WERI-Rb-1 (cell line): ENCODE data around the gene WNT4.

Source experiments
- DNase-seq: peaks from one replicate; pipeline ENCODE4 v3.0.0-alpha.2; 2020
- H3K27ac ChIP-seq: fragments of 250-450 bp; sonication (Bioruptor Pico); 2 replicates; pipeline ENCODE4 v1.5.1; 2020; ENCODE audit warnings: mild to moderate bottlenecking, moderate library complexity
- H3K27me3 ChIP-seq: fragments of 250-450 bp; sonication (Bioruptor Pico); 2 replicates; pipeline ENCODE4 v1.5.1; 2021; ENCODE audit warnings: mild to moderate bottlenecking, low read depth, moderate library complexity; ENCODE audit not compliant: insufficient read depth, severe bottlenecking
- H3K36me3 ChIP-seq: fragments of 250-450 bp; sonication (Bioruptor Pico); 2 replicates; pipeline ENCODE4 v1.5.1; 2020; ENCODE audit warnings: mild to moderate bottlenecking, moderate library complexity
- H3K4me3 ChIP-seq: 2 replicates; pipeline ENCODE4 v1.5.1; 2011; ENCODE audit warnings: low read depth, mild to moderate bottlenecking, control low read depth, low read length
- H3K9me3 ChIP-seq: fragments of 250-450 bp; sonication (Bioruptor Pico); 2 replicates; pipeline ENCODE4 v1.5.1; 2021; ENCODE audit warnings: mild to moderate bottlenecking, moderate library complexity; ENCODE audit not compliant: severe bottlenecking
- TF ChIP-seq, protein P1 (sequence below): IDR thresholded peaks from 2 replicates; pipeline ENCODE4 v1.5.1; 2011; ENCODE audit warnings: low read depth, mild to moderate bottlenecking, control low read depth, inconsistent platforms, low read length

The WNT4 gene

DNA sequence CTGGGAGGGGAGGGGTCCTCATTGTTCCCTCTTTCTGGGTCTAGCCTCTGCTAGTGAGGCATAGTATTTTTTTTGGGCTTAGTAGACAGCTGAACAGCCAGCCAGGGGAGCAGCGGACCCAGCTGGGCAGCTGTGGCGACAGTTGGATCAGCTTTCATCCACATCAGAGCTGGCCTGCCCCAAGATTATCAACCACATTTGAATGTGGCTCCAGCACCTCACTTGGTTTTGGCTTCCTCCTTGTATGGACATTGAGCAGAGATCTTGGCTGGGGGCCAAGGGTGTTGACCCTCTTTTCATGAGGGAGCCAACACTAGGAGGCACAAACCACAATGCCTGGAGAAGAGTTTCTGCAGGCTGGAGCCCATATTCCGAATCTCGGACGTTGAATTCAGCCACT lies 25.0 kb downstream of the WNT4 start:
- no peak for DNase-seq
- no peak overlapping the region for H3K4me3 ChIP-seq
- H3K27me3 ChIP-seq = no peaks in the 10 kb centered on the region
- H3K36me3 ChIP-seq = peaks cover 4% of the 10 kb centered on the region
- TF ChIP-seq, protein P1, sequence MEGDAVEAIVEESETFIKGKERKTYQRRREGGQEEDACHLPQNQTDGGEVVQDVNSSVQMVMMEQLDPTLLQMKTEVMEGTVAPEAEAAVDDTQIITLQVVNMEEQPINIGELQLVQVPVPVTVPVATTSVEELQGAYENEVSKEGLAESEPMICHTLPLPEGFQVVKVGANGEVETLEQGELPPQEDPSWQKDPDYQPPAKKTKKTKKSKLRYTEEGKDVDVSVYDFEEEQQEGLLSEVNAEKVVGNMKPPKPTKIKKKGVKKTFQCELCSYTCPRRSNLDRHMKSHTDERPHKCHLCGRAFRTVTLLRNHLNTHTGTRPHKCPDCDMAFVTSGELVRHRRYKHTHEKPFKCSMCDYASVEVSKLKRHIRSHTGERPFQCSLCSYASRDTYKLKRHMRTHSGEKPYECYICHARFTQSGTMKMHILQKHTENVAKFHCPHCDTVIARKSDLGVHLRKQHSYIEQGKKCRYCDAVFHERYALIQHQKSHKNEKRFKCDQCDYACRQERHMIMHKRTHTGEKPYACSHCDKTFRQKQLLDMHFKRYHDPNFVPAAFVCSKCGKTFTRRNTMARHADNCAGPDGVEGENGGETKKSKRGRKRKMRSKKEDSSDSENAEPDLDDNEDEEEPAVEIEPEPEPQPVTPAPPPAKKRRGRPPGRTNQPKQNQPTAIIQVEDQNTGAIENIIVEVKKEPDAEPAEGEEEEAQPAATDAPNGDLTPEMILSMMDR = no peak
- H3K27ac ChIP-seq = no peak overlapping the region
- no peaks in the 10 kb centered on the region for H3K9me3 ChIP-seq

DNA sequence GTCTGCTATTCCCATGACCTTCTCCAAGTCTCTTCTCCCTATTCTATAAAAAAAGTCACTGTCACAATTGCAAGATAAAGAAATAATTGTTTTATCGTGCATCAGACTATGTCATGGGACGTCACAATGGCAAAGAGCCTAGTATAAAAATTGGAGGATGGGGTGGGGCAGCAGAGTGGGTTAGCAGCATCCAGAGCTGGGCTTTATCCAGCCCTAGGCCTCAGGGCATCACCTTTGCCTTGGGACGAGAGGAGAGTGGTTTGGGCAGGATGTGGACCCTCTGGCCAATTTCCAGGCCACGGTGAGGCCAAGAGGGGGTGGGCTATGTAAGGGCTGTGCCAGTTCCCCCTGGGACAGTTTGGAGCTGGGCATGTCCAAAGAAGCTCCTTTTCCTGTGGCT lies 25.7 kb downstream of the WNT4 start:
- no peaks in the 10 kb centered on the region for H3K27me3 ChIP-seq
- H3K4me3 ChIP-seq = no peak overlapping the region
- no peak for DNase-seq
- TF ChIP-seq, protein P1 = no peak
- H3K27ac ChIP-seq = no peak overlapping the region; the same call in 1 of the 2 replicates
- H3K9me3 ChIP-seq = no peaks in the 10 kb centered on the region
- peaks cover 6% of the 10 kb centered on the region for H3K36me3 ChIP-seq

DNA sequence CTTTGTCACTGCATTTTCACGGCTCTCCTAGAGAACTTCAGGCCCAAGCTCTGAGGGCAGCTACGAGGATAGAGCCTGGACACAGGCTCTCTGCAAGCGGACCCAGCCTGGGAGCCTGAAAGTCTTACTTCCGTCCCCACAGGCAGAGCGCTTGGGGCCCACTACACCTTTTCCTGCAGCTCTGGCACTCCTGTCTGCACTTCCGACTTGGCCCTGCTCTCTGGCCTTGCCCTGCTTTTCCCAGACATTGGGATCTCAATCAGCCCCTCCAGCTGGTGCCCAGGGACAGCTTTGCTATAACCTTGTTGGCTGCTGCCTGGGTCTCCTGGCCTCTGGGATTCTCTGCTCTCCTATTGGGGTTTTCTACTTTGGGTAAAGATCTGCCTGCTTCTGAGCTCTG lies 27.6 kb downstream of the WNT4 start:
- TF ChIP-seq, protein P1 = no peak
- H3K9me3 ChIP-seq = no peaks in the 10 kb centered on the region
- no peak for DNase-seq
- no peaks in the 10 kb centered on the region for H3K27me3 ChIP-seq
- no peak overlapping the region for H3K4me3 ChIP-seq
- peaks cover 6% of the 10 kb centered on the region for H3K36me3 ChIP-seq
- no peak overlapping the region; the same call in 1 of the 2 replicates for H3K27ac ChIP-seq

DNA sequence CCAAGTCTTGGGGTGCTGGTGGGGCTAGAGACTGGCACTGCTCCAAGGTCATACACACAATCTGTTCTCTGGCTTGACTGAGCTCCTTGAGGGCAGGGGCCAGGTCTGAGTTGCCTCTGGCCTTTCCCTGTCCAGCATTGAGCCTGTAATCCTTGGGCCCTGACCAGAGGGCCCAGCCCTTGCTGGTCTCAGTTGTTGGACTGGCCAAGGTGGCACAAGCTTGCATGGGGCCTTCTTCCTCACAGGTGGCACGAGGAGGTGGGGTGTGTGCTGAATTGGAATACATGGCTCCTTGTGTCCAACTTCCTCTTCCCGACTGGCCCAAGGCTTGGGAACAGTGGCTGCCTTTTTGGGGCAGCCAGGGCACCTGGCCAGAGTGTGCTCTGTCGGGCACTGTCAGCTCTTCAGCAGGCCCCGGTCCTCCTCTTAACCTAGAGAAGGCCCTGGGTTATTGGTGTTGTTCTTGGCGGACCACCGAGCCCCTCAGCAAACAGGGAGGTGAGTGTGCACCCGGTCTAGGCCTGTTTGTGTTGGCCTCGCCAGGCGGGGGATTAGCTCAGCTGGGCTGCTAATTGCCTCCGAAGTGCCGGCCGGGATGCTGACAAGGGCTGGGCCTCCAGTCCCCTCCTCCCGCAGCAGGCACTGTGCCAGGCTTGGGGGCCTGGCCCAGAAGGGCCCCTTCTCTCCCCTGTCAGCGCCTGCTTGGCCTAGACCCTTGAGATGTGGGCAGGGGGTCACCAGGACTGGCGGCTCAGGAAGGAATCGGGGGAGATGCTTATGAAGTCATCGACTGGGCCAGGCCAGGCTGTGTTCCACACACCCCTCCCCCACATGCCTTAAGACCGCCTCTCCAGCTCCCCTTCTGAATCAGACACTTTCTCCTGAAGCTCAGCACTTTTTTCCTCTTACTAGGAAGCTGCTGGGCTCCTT lies 28.5 kb downstream of the WNT4 start:
- Histone ChIP-seq H3K9me3 (no peaks in the 10 kb centered on the region), H3K27me3 (no peaks in the 10 kb centered on the region), H3K27ac (no peak overlapping the region; the same call in 1 of the 2 replicates), H3K4me3 (no peak overlapping the region), H3K36me3 (peaks cover 6% of the 10 kb centered on the region)
- peak; percentile 54 for DNase-seq
- TF ChIP-seq, protein P1 = no peak

DNA sequence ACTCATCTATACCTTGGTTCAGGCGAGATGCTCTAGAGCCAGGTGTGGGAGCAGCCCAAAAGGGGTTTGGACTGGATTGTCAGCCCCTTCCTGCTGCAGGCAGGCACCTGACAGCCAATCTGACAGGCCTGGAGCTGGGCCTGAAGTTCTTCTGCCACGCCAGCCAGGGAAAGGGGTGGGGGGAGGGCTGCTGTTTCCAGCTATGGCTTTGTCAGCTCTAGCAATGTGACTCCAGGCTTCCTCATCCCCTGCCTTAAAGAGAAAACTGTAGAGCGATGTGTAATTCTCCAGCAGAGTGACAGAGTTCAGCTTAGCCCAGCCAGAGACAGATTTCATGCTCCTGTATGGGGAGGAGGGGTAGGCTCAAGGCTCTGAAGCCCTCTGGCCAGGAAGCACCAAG lies 30.3 kb downstream of the WNT4 start:
- no peaks in the 10 kb centered on the region for H3K27me3 ChIP-seq
- TF ChIP-seq, protein P1 = no peak
- H3K9me3 ChIP-seq = no peaks in the 10 kb centered on the region
- H3K27ac ChIP-seq = no peak overlapping the region
- H3K4me3 ChIP-seq = no peak overlapping the region
- DNase-seq = no peak
- peaks cover 6% of the 10 kb centered on the region for H3K36me3 ChIP-seq

DNA sequence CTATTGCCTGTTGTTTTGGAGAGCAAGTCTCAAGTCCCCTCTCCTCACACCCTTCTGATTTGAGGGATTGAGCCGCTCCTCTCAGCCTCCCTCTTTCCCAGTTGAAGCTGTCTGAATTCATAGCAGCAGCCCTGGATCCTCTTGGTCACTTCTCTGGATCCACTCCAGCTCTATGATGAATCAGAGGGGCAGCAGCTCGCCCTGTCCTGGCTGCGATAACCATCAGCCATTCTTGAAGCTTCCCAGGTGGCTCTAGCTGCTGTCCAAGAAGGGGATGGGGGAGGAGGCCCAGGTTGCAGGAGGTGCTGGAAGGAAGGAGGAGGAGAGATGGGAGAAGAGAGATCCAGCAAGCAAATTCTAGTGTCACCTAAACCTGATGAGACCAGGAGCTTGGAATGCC lies 31.3 kb downstream of the WNT4 start:
- H3K27me3 ChIP-seq = no peaks in the 10 kb centered on the region
- no peaks in the 10 kb centered on the region for H3K9me3 ChIP-seq
- TF ChIP-seq, protein P1 = no peak
- DNase-seq = no peak
- no peak overlapping the region for H3K4me3 ChIP-seq
- H3K36me3 ChIP-seq = peaks cover 6% of the 10 kb centered on the region
- H3K27ac ChIP-seq = no peak overlapping the region
